Dendritic cell treated with granulocyte-macrophage colony-stimulating factor and Interleukin-4, amounts not matched to agents 40 ng/mL and 50 ng/mL, for 4 days (primary cell): ENCODE measurements around the gene RCOR2.

Source experiments
- H3K27ac Mint-ChIP-seq: one replicate; pipeline ENCODE4 v1.8.0; 2022; ENCODE audit warnings: mild to moderate bottlenecking, mixed read lengths
- H3K27me3 Mint-ChIP-seq: one replicate; pipeline ENCODE4 v1.8.0; 2022; ENCODE audit warnings: mild to moderate bottlenecking, mixed read lengths
- H3K36me3 Mint-ChIP-seq: one replicate; pipeline ENCODE4 v1.8.0; 2022; ENCODE audit warnings: low read depth, mixed read lengths
- H3K4me1 Mint-ChIP-seq: one replicate; pipeline ENCODE4 v1.8.0; 2022; ENCODE audit warnings: low read depth, mixed read lengths
- H3K4me3 Mint-ChIP-seq: one replicate; pipeline ENCODE4 v1.8.0; 2022; ENCODE audit warnings: mild to moderate bottlenecking, moderate library complexity, mixed read lengths
- H3K9me3 Mint-ChIP-seq: one replicate; pipeline ENCODE4 v1.8.0; 2022; ENCODE audit warnings: mixed read lengths
- intact Hi-C: fragments of 100-400 bp; cut with micrococcal nuclease; formaldehyde crosslinking; loops from one replicate; pipeline ENCODE4 v1.15.0; 2022

RCOR2 gene

DNA sequence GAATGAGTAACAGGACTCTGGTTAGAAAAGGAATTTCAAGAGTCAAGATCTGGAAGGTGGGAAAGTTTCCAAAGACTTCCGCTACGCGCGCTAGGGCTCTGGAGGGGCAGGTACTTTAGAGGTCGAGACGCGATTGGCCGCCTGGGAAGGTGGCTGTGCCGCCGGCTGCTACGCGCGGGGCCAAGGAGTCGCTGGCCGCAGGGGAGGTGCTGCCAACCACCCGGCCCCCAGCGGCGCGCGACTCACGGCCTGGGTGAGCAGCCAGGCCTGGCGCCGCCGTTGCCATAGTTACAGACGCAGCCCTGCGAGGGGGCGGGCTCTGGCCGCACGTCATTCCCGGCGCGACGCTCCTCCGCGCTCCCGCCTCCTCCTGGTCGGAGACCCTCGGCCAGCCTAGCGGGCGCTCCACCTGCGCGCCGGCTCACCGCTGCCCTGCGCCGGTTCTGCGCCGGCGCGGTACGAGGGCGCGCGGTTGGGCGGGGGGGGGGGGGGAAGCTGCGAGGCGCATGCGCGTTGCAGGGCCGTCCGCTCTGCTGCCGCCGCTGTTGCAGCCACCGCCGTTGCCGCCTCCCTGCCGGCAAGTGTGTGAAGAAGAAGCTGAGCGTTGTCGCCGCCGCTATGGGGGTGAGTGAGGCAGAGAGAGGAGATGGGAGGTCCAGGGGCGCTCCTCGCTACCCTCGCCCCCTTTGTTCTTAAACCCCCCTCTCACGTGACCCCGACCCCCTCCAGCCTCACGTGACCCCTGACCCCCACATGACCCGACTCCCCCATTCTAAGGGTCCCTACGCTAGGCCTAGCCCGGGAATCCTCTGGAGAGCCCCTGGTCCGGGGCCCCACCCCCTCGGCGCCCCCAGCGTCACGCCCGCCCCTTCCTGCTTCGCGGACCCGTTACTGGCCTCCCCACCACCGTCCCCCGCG, 21.8 kb upstream of the RCOR2 start, which contains the start of gene NAA40:
TSS of gene NAA40 (plus strand) at position 524 of the 918 bp plus-strand sequence. CDS start at position 619, 95 bp downstream.
- intact Hi-C loops = loop anchor here (2.0 kb wide), 1 partner anchor 100 kb away; the partner anchor contains the start of gene MARK2
- peaks cover 37% of the 10 kb centered on the region for H3K4me1 Mint-ChIP-seq

GRCh38 chr11:63937713-63938478, 20.9 kb upstream of the RCOR2 start:
- Mint-ChIP-seq H3K4me3 (peak overlapping the region; percentile 86), H3K36me3 (peaks cover 8% of the 10 kb centered on the region), H3K27ac (peak overlapping the region; percentile 77), H3K27me3 (peaks cover 8% of the 10 kb centered on the region), H3K4me1 (peaks cover 36% of the 10 kb centered on the region), H3K9me3 (no peaks in the 10 kb centered on the region)
- intact Hi-C loops = loop anchor here (2.0 kb wide), 1 partner anchor 99 kb away; the partner anchor contains the start of gene MARK2

More for the DNA sequence above, 21.8 kb upstream of the RCOR2 start, which contains the start of gene NAA40:
- H3K36me3 Mint-ChIP-seq = peaks cover 8% of the 10 kb centered on the region
- peak within 1 kb of the TSS; percentile 86 for H3K4me3 Mint-ChIP-seq
- peak within 1 kb of the TSS; percentile 77 for H3K27ac Mint-ChIP-seq
- H3K27me3 Mint-ChIP-seq = peaks cover 8% of the 10 kb centered on the region
- no peaks in the 10 kb centered on the region for H3K9me3 Mint-ChIP-seq

GRCh38 chr11:63933459-63933858, 16.5 kb upstream of the RCOR2 start:
- Mint-ChIP-seq H3K27ac (no peak overlapping the region), H3K27me3 (peaks cover 22% of the 10 kb centered on the region), H3K9me3 (no peaks in the 10 kb centered on the region)

GRCh38 chr11:63931876-63932275, 14.9 kb upstream of the RCOR2 start:
- intact Hi-C loops = no loop called here
- Mint-ChIP-seq H3K9me3 (no peaks in the 10 kb centered on the region), H3K27ac (no peak overlapping the region), H3K4me1 (peaks cover 5% of the 10 kb centered on the region), H3K4me3 (no peak overlapping the region), H3K36me3 (no peaks in the 10 kb centered on the region), H3K27me3 (peaks cover 19% of the 10 kb centered on the region)

More at GRCh38 chr11:63933459-63933858, 16.5 kb upstream of the RCOR2 start:
- intact Hi-C loops = no loop called here
- H3K36me3 Mint-ChIP-seq = no peaks in the 10 kb centered on the region
- no peak overlapping the region for H3K4me3 Mint-ChIP-seq
- H3K4me1 Mint-ChIP-seq = peaks cover 11% of the 10 kb centered on the region

DNA sequence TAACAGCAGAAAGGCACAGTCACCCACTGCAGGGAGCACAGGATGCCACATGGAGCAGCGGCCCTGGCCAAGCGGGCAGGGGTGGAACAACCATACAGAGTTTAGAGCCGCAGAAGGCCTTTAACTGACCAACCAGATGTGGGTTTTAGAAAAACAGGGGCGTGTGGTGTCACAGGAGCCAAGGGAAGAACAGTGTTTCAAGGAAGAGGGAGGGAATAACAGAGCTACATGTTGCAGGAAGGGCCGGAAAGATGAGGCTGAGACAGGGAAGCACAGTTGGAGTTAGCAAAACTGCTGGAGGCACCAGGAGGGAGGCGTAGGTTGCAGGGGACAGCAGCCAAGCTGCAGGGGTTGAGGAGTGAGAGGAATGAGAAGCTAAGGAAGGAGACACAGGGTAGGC, 14.1 kb upstream of the RCOR2 start:
- no peak overlapping the region for H3K4me3 Mint-ChIP-seq
- intact Hi-C loops = no loop called here
- no peaks in the 10 kb centered on the region for H3K36me3 Mint-ChIP-seq
- peaks cover 5% of the 10 kb centered on the region for H3K4me1 Mint-ChIP-seq
- H3K27me3 Mint-ChIP-seq = peaks cover 26% of the 10 kb centered on the region
- H3K9me3 Mint-ChIP-seq = no peaks in the 10 kb centered on the region
- H3K27ac Mint-ChIP-seq = no peak overlapping the region

DNA sequence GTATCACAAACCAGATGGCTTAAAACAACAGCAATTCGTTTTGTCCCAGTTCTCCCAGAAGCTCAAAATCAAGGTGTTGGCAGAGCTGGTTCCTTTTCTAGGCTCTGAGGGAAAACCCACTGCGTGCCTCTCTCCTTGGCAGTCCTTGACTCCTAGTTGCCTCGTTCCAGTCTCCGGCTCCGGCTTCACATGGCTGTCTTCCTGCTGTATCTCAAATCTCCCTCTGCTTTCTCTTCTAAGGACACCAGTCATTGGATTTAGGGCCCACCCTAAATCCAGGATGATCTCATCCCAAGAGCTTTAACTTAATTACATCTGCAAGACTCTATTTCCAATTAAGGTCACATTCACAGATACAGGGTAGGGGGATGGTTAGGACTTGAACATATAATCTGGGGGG, 12.7 kb upstream of the RCOR2 start:
- H3K27me3 Mint-ChIP-seq = peaks cover 30% of the 10 kb centered on the region
- intact Hi-C loops = no loop called here

DNA sequence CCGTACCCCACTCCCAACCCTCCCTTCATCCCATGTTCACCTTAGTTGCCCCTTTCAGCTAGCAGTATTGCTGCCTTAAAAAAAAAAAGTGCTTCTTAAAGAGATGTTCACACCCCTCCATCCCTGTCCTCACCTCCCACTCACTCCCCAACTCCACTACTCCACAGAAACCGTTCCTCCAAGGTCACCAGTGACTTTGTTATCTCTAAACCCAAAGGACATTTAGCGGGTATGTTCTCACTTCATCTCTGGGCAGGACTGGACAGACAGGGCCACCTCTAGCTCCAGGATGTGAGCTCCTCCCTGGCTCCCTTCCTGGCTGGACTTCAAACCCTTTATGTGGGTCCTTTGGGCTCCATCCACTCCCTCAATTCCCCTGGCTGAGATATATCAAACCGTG, 6.4 kb upstream of the RCOR2 start:
- H3K9me3 Mint-ChIP-seq = no peaks in the 10 kb centered on the region
- no peak overlapping the region for H3K27ac Mint-ChIP-seq
- peaks cover 27% of the 10 kb centered on the region for H3K4me1 Mint-ChIP-seq
- no peak overlapping the region for H3K4me3 Mint-ChIP-seq
- no peaks in the 10 kb centered on the region for H3K36me3 Mint-ChIP-seq
- H3K27me3 Mint-ChIP-seq = peaks cover 71% of the 10 kb centered on the region
- intact Hi-C loops = no loop called here

More for the DNA sequence above, 12.7 kb upstream of the RCOR2 start:
- Mint-ChIP-seq H3K4me1 (peaks cover 5% of the 10 kb centered on the region), H3K4me3 (no peak overlapping the region), H3K27ac (no peak overlapping the region), H3K36me3 (no peaks in the 10 kb centered on the region), H3K9me3 (no peaks in the 10 kb centered on the region)

DNA sequence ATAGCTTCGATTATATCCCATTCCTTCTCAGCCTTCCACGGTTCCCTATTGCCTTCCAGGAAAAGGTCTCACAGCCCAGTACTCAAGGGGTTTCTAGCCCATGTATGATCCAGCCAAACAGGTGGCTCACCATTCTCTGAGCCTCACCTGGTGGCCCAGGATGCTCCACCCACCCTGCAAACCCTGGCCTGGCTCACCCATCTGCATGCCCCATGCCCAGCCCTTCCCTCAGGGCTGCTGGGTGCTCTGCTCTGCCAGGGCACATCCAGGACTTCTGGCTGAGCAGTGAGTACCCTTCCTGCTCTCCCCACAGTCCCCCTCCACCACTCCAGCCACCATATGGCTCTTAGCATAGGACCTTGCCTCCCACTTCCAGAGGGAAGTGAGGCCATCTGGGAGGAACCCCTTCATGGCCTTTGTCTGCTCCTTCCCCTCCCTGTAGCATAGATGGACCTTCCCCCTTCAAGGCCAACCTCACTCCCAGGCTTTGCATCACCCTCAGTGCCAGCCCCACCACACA, 5.8 kb upstream of the RCOR2 start:
- intact Hi-C loops = no loop called here
- H3K36me3 Mint-ChIP-seq = no peaks in the 10 kb centered on the region
- H3K4me3 Mint-ChIP-seq = no peak overlapping the region
- peaks cover 72% of the 10 kb centered on the region for H3K27me3 Mint-ChIP-seq
- no peak overlapping the region for H3K27ac Mint-ChIP-seq
- no peaks in the 10 kb centered on the region for H3K9me3 Mint-ChIP-seq
- H3K4me1 Mint-ChIP-seq = peaks cover 32% of the 10 kb centered on the region

DNA sequence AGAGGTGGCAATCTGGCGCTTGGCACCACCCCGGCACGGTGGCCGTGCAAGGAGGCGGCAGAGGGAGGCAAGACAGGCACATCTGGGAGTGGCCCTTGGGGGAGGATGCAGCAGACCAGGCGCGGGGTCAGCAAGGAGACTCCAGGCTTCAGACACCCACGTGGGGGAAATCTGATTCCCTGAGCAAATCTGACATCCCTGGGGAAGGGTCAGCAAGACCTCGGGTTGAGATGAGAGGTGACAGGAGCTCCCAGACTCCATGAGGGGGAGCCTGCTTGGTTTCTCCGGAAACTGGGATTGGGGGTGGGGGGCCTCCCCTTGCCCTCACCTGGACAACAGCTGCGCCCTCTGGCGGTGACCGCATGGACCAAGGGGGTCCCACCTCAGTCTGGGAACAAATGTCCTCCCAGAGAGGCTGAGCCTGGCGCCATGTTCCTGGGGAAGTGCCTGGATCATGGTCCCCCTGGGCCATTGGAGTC, 4.0 kb upstream of the RCOR2 start:
- intact Hi-C loops = no loop called here
- Mint-ChIP-seq H3K27ac (no peak overlapping the region), H3K4me3 (no peak overlapping the region)

DNA sequence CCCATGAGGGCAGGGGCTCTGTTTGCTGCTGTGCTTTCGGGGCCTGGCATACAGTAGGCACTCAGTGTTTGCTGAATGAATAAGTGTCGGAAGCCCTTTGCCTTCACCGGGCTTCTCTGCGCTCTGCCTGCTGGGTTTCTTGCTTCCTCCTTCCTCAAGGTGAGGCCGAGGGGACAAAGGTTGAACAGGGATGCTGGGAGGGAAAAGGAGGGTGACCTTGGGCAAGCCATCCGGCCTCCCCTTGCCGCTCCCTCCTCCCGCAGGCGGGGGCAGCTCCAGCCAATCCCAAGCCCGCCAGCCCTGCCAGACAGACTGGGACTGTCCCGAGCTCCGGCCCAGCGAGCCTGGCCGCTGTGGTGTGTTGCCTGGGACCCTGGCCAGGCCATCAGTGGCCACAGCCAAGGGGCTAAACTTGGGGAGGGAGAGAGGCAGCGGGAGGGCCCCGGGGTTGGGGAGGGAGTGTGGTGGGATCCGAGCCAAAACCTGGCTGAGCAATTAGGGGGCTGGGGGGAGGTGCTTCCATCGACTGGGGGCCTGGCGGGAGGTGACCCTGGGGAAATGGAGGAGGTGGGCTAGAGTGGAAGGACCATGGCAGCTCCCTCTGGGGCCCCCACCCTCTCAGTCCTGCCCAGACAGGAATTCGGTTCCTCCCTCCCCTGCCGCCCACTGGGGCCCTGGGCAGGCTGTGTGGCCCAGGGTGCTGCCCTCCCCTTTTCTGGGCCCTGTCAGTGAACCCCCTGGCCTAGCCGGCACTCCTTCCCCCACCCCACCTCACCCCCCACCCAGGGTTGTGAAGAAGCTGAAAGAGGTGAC, 3.4 kb upstream of the RCOR2 start:
- peaks cover 77% of the 10 kb centered on the region for H3K27me3 Mint-ChIP-seq
- intact Hi-C loops = no loop called here
- H3K27ac Mint-ChIP-seq = no peak overlapping the region
- H3K36me3 Mint-ChIP-seq = no peaks in the 10 kb centered on the region
- H3K9me3 Mint-ChIP-seq = no peaks in the 10 kb centered on the region
- H3K4me3 Mint-ChIP-seq = no peak overlapping the region
- H3K4me1 Mint-ChIP-seq = peaks cover 47% of the 10 kb centered on the region

More for the DNA sequence above, 4.0 kb upstream of the RCOR2 start:
- peaks cover 43% of the 10 kb centered on the region for H3K4me1 Mint-ChIP-seq
- no peaks in the 10 kb centered on the region for H3K36me3 Mint-ChIP-seq
- peaks cover 75% of the 10 kb centered on the region for H3K27me3 Mint-ChIP-seq
- H3K9me3 Mint-ChIP-seq = no peaks in the 10 kb centered on the region

- Mint-ChIP-seq H3K27ac (no peak overlapping the region), H3K4me3 (peak overlapping the region; percentile 62), H3K27me3 (peaks cover 83% of the 10 kb centered on the region), H3K9me3 (no peaks in the 10 kb centered on the region), H3K36me3 (no peaks in the 10 kb centered on the region), H3K4me1 (peaks cover 47% of the 10 kb centered on the region)
- intact Hi-C loops = no loop called here
These were observed 2.5 kb upstream of the RCOR2 start for GRCh38 chr11:63919267-63920125.

DNA sequence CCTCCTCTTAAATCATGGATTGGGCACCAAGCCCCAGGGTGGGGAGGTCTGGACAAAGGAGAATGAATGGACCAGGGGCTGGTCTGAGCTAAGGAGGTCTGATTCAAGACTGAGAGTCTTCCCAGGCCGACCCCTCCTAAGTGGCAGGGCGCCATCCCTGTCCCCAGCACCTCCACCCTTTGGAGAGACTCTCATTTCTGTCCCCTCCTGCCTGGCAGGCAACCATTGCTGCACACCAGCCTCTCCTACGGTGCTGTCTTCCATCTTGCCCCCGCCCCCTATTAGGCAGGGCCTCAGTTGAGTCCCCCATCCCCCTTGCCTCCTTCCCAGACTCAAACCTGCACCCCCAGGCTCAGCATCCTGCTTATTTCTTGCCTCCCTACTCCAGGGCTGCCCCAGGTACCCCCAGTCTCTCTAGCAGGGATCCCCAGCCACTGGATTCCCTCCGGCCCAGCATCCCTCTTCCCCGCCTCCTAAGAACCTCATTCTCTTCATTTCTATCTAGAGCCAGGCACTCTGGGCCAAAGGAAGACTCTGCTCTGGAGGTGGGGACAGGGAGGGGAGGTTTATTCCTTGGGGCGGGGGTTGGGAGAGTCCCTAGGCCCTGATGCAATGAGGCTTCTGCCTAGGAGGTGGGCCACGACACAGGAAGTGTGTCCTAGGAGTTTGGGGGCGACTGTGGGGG, 1.7 kb upstream of the RCOR2 start:
- Mint-ChIP-seq H3K4me3 (no peak overlapping the region), H3K4me1 (peaks cover 47% of the 10 kb centered on the region), H3K9me3 (no peaks in the 10 kb centered on the region), H3K27me3 (peaks cover 86% of the 10 kb centered on the region), H3K27ac (peak overlapping the region; percentile 54), H3K36me3 (peaks cover 3% of the 10 kb centered on the region)
- intact Hi-C loops = no loop called here
